NCI-H1436 treated with DMSO at 0.1 percent for 48 hours (cell line): Measurements from ENCODE around the gene SLC16A12.
"Not testable (repeated sequence)": the region's sequence is repeated elsewhere in the genome, so short reads cannot be mapped to it uniquely, and the experiment has no call there.

Experiments used
- DNase-seq: peaks from one replicate; lab custom pipeline; 2025; lab: John Stamatoyannopoulos, UW

Gene SLC16A12

GRCh38 chr10:89547853-89548513, 12.6 kb upstream of the SLC16A12 start:
- DNase-seq = no peak

GRCh38 chr10:89546651-89547050, 11.3 kb upstream of the SLC16A12 start:
- not testable (repeated sequence) for DNase-seq

- no peak for DNase-seq
Observed at GRCh38 chr10:89543841-89544240, 8.4 kb upstream of the SLC16A12 start.

GRCh38 chr10:89540420-89540949, 5.1 kb upstream of the SLC16A12 start:
- no peak for DNase-seq

- no peak for DNase-seq
Observed at GRCh38 chr10:89537364-89537763, 2.0 kb upstream of the SLC16A12 start.

GRCh38 chr10:89536013-89536354, 590 bp upstream of the SLC16A12 start:
- DNase-seq = no peak

- DNase-seq = no peak
Observed at GRCh38 chr10:89534826-89535166, 598 bp downstream of the SLC16A12 start.

GRCh38 chr10:89532476-89532875, 2.9 kb downstream of the SLC16A12 start:
- no peak for DNase-seq

- no peak for DNase-seq
Observed at GRCh38 chr10:89531359-89531758, 4.0 kb downstream of the SLC16A12 start.

GRCh38 chr10:89529711-89530110, 5.7 kb downstream of the SLC16A12 start:
- DNase-seq = not testable (repeated sequence)

- no peak for DNase-seq
Observed at GRCh38 chr10:89526358-89526757, 9.0 kb downstream of the SLC16A12 start.

- no peak for DNase-seq
Observed at GRCh38 chr10:89525556-89525955, 9.8 kb downstream of the SLC16A12 start.

- DNase-seq = no peak
Observed at GRCh38 chr10:89524279-89524678, 11.1 kb downstream of the SLC16A12 start.

GRCh38 chr10:89523274-89523673, 12.1 kb downstream of the SLC16A12 start:
- DNase-seq = no peak

- DNase-seq = no peak
Observed at GRCh38 chr10:89522463-89522862, 12.9 kb downstream of the SLC16A12 start.

GRCh38 chr10:89521368-89521767, 14.0 kb downstream of the SLC16A12 start:
- no peak for DNase-seq

- no peak for DNase-seq
Observed at GRCh38 chr10:89520706-89521105, 14.7 kb downstream of the SLC16A12 start.

- no peak for DNase-seq
Observed at GRCh38 chr10:89518876-89519842, 16.2 kb downstream of the SLC16A12 start.

GRCh38 chr10:89518108-89518507, 17.3 kb downstream of the SLC16A12 start:
- no peak for DNase-seq

- DNase-seq = no peak
Observed at GRCh38 chr10:89516149-89516832, 19.1 kb downstream of the SLC16A12 start.

- no peak for DNase-seq
Observed at GRCh38 chr10:89515031-89515841, 20.2 kb downstream of the SLC16A12 start.

GRCh38 chr10:89513206-89513605, 22.2 kb downstream of the SLC16A12 start:
- DNase-seq = no peak
